HepG2 (cell line): ENCODE measurements around the gene CFHR3. TPM values are rescaled to one million over a fixed set of nuclear protein-coding genes. Genes with fewer than 3 reads are reported as not detected.
"Not testable (repeated sequence)": the region's sequence is repeated elsewhere in the genome, so short reads cannot be mapped to it uniquely, and the experiment has no call there.

Experiments
- ATAC-seq: fragments of 200-7000 bp; cut with Tn5 transposase; 3 replicates; pipeline ENCODE4 v1.9.1; 2020; ENCODE audit warnings: mild to moderate bottlenecking, moderate library complexity
- BruUV-seq: library from RNA; stranded (reverse); fragments of 400-500 nt; replicated peaks from 2 replicates; lab custom pipeline; 2021; lab: Mats Ljungman, UMichigan
- CTCF ChIA-PET: fragments of 300-600 bp; formaldehyde crosslinking; extraction: SDS; loops from one replicate; lab custom pipeline; 2021; ENCODE audit warnings: low total read pairs, inconsistent platforms, low intra/inter-chr PET ratio; lab: Yijun Ruan, JAX
- POLR2A ChIA-PET: fragments of 350-600 bp; sonication (Branson Sonifier 250); formaldehyde crosslinking; loops from one replicate; lab custom pipeline; 2020; ENCODE audit warnings: antibody characterized with exemption, inconsistent platforms; lab: Yijun Ruan, JAX
- DNase-seq: peaks from one replicate; pipeline ENCODE4 v3.0.0-alpha.2; 2015; ENCODE audit warnings: low spot score
- FAIRE-seq: peaks from 3 replicates; lab custom pipeline; 2011; peaks lifted over from hg19 to GRCh38; lab: Jason Lieb, UNC
- H2AFZ ChIP-seq: one replicate; pipeline ENCODE4 v1.6.1; 2011; ENCODE audit warnings: low read length, inconsistent platforms
- H3K27ac ChIP-seq: fragments of 300-600 bp; 3 replicates; pipeline ENCODE4 v1.8.0; 2011; ENCODE audit warnings: mixed run types, mild to moderate bottlenecking, mixed read lengths, low read length, inconsistent platforms; ENCODE audit not compliant: insufficient read depth; ENCODE audit errors: extremely low read length
- H3K27me3 ChIP-seq, 2 experiments: fragments of 200-600 bp in 1 of 2; 2 replicates in 1 of 2; 3 replicates in 1 of 2; pipeline versions ENCODE4 v1.6.0 to v1.8.0; 2011; ENCODE audit warnings: low read length in 2 of 2, mild to moderate bottlenecking in 2 of 2, moderate library complexity in 2 of 2, inconsistent platforms in 1 of 2; ENCODE audit not compliant: insufficient read depth in 2 of 2, control insufficient read depth in 1 of 2
- H3K36me3 ChIP-seq, 2 experiments: fragments of 200-600 bp in 1 of 2; replicated peaks in 1 of 2; 2 replicates in 1 of 2; 3 replicates in 1 of 2; pipeline versions ENCODE4 v1.5.1 to v1.8.0; 2011; ENCODE audit warnings: low read length in 2 of 2, inconsistent platforms in 1 of 2; ENCODE audit not compliant: insufficient read depth in 2 of 2, control insufficient read depth in 1 of 2
- H3K4me1 ChIP-seq: 2 replicates; pipeline ENCODE4 v1.5.1; 2012; ENCODE audit warnings: low read length, inconsistent platforms; ENCODE audit not compliant: insufficient read depth
- H3K4me2 ChIP-seq: 2 replicates; pipeline ENCODE4 v1.6.0; 2011; ENCODE audit warnings: low read depth, low read length, inconsistent platforms
- H3K4me3 ChIP-seq, 3 experiments: fragments of 200-600 bp in 1 of 3; sonication (generic), shearing (Covaris generic) in 1 of 3; replicated peaks in 1 of 3; 2 replicates each; pipeline ENCODE4 v1.5.1; 2011 to 2016; ENCODE audit warnings: low read length in 3 of 3, inconsistent platforms in 2 of 3, low read depth in 2 of 3, mild to moderate bottlenecking in 2 of 3, control low read depth in 1 of 3, mixed read lengths in 1 of 3; ENCODE audit not compliant: insufficient read depth in 1 of 3
- H3K79me2 ChIP-seq: one replicate; pipeline ENCODE4 v1.6.1; 2011; ENCODE audit warnings: low read length, inconsistent platforms; ENCODE audit not compliant: insufficient read depth
- H3K9ac ChIP-seq: 2 replicates; pipeline ENCODE4 v1.6.0; 2011; ENCODE audit warnings: mild to moderate bottlenecking, low read depth, low read length, inconsistent platforms; ENCODE audit not compliant: insufficient read depth
- H3K9me3 ChIP-seq: 2 replicates; pipeline ENCODE4 v1.5.1; 2012; ENCODE audit warnings: mild to moderate bottlenecking, low read length
- H4K20me1 ChIP-seq: 2 replicates; pipeline ENCODE4 v1.6.0; 2011; ENCODE audit warnings: inconsistent platforms, mild to moderate bottlenecking, low read length, moderate library complexity; ENCODE audit not compliant: insufficient read depth
- FOSL1 ChIP-seq: sonication (generic); formaldehyde crosslinking; IDR thresholded peaks from 2 replicates; pipeline ENCODE4 v1.9.0; 2021; ENCODE audit warnings: missing genetic modification reagents, borderline replicate concordance
- PAX8 ChIP-seq: sonication (generic); formaldehyde crosslinking; IDR thresholded peaks from 2 replicates; pipeline ENCODE4 v1.8.0; 2022; ENCODE audit warnings: mild to moderate bottlenecking, missing genetic modification reagents, borderline replicate concordance
- U2AF2 ChIP-seq: fragments of 200-400 bp; formaldehyde crosslinking; IDR thresholded peaks from 2 replicates; pipeline ENCODE4 v1.6.1; 2017; ENCODE audit warnings: low read depth, mild to moderate bottlenecking, low read length
- ZFP62 ChIP-seq: sonication (generic); formaldehyde crosslinking; IDR thresholded peaks from 2 replicates; pipeline ENCODE4 v1.4.0; 2020; ENCODE audit warnings: missing genetic modification reagents
- ZNF256 ChIP-seq: sonication (generic); formaldehyde crosslinking; conservative IDR thresholded peaks from 2 replicates; pipeline ENCODE4 v1.4.0; 2020; ENCODE audit warnings: missing genetic modification reagents
- ZNF263 ChIP-seq: sonication (generic); formaldehyde crosslinking; IDR thresholded peaks from 2 replicates; pipeline ENCODE4 v1.4.0; 2020; ENCODE audit warnings: missing genetic modification reagents
- WGBS: methylation state at CpG from one replicate; pipeline ENCODE4 v1.1.6; 2017; ENCODE audit warnings: low lambda C conversion rate; 5-methylcytosine and 5-hydroxymethylcytosine counted together
- in situ Hi-C: cut with HindIII; loops from 2 replicates; pipeline ENCODE4 v1.10.0; 2017; ENCODE audit warnings: low pct_unique_long_range_greater_than_20kb; ENCODE audit not compliant: extremely low pct_ligation_motif_present
- intact Hi-C: fragments of 100-400 bp; cut with micrococcal nuclease; formaldehyde crosslinking; loops from one replicate; pipeline ENCODE4 v1.10.0; 2022; ENCODE audit not compliant: unreplicated experiment
- polyA plus RNA-seq, 8 experiments: library from polyadenylated mRNA; depleted of rRNA in 3 of 8; stranded (reverse) in 7 of 8; unstranded in 1 of 8; fragments of >200 nt; fragmentation: Illumina TruSeq in 4 of 8; extraction: Trizol in 4 of 8; gene quantifications; 2 replicates each; pipeline versions ENCODE4 v1.2.1 to v1.2.3, GENCODE V29; 2011 to 2016; ENCODE audit warnings: low read depth in 4 of 8, missing spikeins in 1 of 8, mixed read lengths in 1 of 8; ENCODE audit not compliant: insufficient read depth in 1 of 8
- total RNA-seq, 5 experiments: library from RNA; depleted of rRNA; stranded (reverse); fragments of >200 nt; fragmentation: Illumina TruSeq; extraction: Trizol; gene quantifications; 2 replicates each; pipeline ENCODE4 v1.2.3, GENCODE V29; 2016; ENCODE audit warnings: low read depth in 1 of 5
- TF ChIP-seq, protein P1 (sequence below): sonication (generic); formaldehyde crosslinking; IDR thresholded peaks from 2 replicates; pipeline ENCODE4 v1.9.0; 2021; ENCODE audit warnings: missing genetic modification reagents, mild to moderate bottlenecking, borderline replicate concordance
- TF ChIP-seq, protein P2 (sequence below): IDR thresholded peaks from 2 replicates; pipeline ENCODE4 v1.6.1; 2016; ENCODE audit warnings: low read depth, control low read depth
- TF ChIP-seq, protein P3 (sequence below): sonication (generic); formaldehyde crosslinking; IDR thresholded peaks from 2 replicates; pipeline ENCODE4 v1.8.1; 2023; ENCODE audit warnings: mild to moderate bottlenecking, missing genetic modification reagents, borderline replicate concordance
- TF ChIP-seq, protein P4 (sequence below): sonication (generic); formaldehyde crosslinking; conservative IDR thresholded peaks from 2 replicates; pipeline ENCODE4 v1.8.0; 2022; ENCODE audit warnings: low read depth, missing genetic modification reagents

CFHR3 gene
- total and polyA plus RNA-seq, 2 of the 13 experiments (the other 11 are each of a cell fraction or from before 2014, with no cell fraction given) = not detected

DNA sequence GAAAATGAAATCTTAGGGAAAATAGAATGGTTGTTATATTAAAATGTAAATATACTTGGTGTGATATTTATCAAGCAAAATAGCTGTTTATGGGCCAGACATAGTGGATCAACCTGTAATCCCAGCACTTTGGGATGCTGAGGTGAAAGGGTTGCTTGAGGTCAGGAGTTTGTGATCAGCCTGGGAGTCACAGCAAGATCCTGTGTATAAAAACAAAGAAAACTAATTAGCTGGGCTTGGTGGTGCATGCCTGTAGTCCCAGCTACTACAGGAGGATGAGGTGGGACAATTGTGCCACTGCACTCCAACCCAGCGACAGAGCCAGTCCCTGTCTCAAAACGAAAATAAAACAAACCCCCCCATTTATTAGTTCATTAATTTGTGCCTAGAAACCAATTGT lies 23.3 kb downstream of the CFHR3 start:
- CTCF ChIA-PET = no interaction called here
- intact Hi-C loops = loop anchor here (5.0 kb wide), 1 partner anchor 124 kb away; no protein-coding TSS in a partner anchor

DNA sequence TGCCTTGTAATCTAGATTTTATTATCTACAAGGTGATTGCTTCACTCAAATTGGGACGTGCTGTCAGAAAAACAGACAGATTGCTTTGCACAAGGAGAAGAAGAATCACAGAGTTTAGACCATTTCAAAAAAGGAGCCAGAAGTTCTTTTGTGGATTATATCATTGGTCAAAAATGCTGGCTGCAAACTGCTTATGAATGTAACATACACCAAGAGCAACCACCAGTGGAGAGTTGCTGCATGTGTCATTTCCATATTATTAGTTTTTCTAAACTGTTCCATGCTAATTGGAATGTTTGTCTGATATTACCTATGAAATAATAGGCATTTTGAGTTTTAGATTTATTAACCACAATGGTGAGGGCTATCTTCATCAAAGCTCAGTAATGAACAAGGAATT lies 27.3 kb downstream of the CFHR3 start:
- H2AFZ ChIP-seq, H3K9ac ChIP-seq, DNase-seq, H3K9me3 ChIP-seq, in situ Hi-C loops, ATAC-seq, H3K27me3 ChIP-seq, FAIRE-seq, H3K36me3 ChIP-seq, POLR2A ChIA-PET, H3K4me2 ChIP-seq, CTCF ChIA-PET, intact Hi-C loops, H3K4me3 ChIP-seq, H3K4me1 ChIP-seq, BruUV-seq, H3K27ac ChIP-seq, H3K79me2 ChIP-seq, H4K20me1 ChIP-seq: not testable (repeated sequence)
- WGBS = 8% methylated on average over 1 of the region's 1 CpG

More for the DNA sequence above, 23.3 kb downstream of the CFHR3 start:
- POLR2A ChIA-PET = no interaction called here
- WGBS = 4% methylated on average over 2 of the region's 2 CpGs
- H3K27ac ChIP-seq = no peak overlapping the region
- DNase-seq (no peak), ATAC-seq (no peak), FAIRE-seq (no peak)
- no peak overlapping the region for H3K4me2 ChIP-seq
- TF ChIP-seq PAX8 (CRISPR knock-in tag) (no peak), FOSL1 (CRISPR knock-in tag) (no peak), ZFP62 (CRISPR knock-in tag) (no peak), ZNF256 (CRISPR knock-in tag) (no peak), ZNF263 (CRISPR knock-in tag) (no peak), U2AF2 (no peak)
- TF ChIP-seq, protein P1, sequence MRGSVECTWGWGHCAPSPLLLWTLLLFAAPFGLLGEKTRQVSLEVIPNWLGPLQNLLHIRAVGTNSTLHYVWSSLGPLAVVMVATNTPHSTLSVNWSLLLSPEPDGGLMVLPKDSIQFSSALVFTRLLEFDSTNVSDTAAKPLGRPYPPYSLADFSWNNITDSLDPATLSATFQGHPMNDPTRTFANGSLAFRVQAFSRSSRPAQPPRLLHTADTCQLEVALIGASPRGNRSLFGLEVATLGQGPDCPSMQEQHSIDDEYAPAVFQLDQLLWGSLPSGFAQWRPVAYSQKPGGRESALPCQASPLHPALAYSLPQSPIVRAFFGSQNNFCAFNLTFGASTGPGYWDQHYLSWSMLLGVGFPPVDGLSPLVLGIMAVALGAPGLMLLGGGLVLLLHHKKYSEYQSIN = no peak
- TF ChIP-seq, protein P2, sequence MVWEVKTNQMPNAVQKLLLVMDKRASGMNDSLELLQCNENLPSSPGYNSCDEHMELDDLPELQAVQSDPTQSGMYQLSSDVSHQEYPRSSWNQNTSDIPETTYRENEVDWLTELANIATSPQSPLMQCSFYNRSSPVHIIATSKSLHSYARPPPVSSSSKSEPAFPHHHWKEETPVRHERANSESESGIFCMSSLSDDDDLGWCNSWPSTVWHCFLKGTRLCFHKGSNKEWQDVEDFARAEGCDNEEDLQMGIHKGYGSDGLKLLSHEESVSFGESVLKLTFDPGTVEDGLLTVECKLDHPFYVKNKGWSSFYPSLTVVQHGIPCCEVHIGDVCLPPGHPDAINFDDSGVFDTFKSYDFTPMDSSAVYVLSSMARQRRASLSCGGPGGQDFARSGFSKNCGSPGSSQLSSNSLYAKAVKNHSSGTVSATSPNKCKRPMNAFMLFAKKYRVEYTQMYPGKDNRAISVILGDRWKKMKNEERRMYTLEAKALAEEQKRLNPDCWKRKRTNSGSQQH (CRISPR knock-in tag) = no peak
- TF ChIP-seq, protein P3, sequence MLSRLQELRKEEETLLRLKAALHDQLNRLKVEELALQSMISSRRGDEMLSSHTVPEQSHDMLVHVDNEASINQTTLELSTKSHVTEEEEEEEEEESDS (CRISPR knock-in tag) = no peak
- TF ChIP-seq, protein P4, sequence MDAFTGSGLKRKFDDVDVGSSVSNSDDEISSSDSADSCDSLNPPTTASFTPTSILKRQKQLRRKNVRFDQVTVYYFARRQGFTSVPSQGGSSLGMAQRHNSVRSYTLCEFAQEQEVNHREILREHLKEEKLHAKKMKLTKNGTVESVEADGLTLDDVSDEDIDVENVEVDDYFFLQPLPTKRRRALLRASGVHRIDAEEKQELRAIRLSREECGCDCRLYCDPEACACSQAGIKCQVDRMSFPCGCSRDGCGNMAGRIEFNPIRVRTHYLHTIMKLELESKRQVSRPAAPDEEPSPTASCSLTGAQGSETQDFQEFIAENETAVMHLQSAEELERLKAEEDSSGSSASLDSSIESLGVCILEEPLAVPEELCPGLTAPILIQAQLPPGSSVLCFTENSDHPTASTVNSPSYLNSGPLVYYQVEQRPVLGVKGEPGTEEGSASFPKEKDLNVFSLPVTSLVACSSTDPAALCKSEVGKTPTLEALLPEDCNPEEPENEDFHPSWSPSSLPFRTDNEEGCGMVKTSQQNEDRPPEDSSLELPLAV (CRISPR knock-in tag) = no peak
- no peak overlapping the region for H2AFZ ChIP-seq
- H4K20me1 ChIP-seq = no peaks in the 10 kb centered on the region
- H3K4me3 ChIP-seq = no peak overlapping the region
- no peaks in the 10 kb centered on the region for H3K36me3 ChIP-seq
- in situ Hi-C loops = no loop called here
- H3K79me2 ChIP-seq = no peaks in the 10 kb centered on the region
- H3K9ac ChIP-seq = no peak overlapping the region
- BruUV-seq = no TSS peak
- no peaks in the 10 kb centered on the region for H3K27me3 ChIP-seq
- H3K4me1 ChIP-seq = no peaks in the 10 kb centered on the region
- no peaks in the 10 kb centered on the region for H3K9me3 ChIP-seq
